Fibroblast of skin of right biceps (primary cell): ENCODE results near the gene MTX1.

Experiments used
- DNase-seq: peaks from one replicate; pipeline ENCODE4 v3.0.0-alpha.2; 2013

The MTX1 gene

GRCh38 chr1:155174324-155175280 lies 33.9 kb upstream of the MTX1 start:
- DNase-seq, result peak; percentile 48

DNA sequence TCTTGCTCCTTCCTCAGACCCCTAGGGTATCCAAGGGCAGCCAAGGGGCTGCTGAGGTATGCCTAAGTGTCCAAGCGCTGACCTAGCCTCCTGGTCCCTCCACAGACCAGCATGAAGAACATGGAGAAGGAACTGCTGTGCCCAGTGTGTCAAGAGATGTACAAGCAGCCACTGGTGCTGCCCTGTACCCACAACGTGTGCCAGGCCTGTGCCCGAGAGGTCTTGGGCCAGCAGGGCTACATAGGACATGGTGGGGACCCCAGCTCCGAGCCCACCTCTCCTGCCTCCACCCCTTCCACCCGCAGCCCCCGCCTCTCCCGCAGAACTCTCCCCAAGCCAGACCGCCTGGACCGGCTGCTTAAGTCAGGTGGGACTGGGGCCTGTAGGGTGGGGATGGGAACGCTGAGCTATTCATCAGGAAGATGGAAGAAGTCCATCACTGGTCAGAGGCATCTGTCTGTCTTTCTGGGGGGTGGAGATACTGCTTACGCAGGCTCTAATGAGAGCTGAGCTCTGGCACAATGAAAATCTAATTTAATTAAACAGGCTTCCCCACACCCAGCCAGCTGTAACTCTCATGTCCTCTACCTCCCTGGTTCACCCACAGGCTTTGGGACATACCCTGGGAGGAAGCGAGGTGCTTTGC lies 33.1 kb upstream of the MTX1 start:
- no peak for DNase-seq

DNA sequence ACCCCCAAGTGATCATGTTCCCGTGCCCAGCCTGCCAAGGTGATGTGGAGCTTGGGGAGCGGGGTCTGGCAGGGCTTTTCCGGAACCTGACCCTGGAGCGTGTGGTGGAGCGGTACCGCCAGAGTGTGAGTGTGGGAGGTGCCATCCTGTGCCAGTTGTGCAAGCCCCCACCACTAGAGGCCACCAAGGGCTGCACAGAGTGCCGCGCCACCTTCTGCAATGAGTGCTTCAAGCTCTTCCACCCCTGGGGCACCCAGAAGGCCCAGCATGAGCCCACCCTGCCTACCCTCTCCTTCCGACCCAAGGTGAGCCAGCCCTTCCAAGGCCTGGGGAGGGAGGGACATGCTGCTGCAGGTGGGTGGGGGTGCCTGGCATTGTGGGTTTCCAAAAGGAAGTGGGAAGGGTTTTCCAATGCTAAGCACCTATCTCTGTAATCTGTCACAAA lies 32.5 kb upstream of the MTX1 start:
- no peak for DNase-seq

DNA sequence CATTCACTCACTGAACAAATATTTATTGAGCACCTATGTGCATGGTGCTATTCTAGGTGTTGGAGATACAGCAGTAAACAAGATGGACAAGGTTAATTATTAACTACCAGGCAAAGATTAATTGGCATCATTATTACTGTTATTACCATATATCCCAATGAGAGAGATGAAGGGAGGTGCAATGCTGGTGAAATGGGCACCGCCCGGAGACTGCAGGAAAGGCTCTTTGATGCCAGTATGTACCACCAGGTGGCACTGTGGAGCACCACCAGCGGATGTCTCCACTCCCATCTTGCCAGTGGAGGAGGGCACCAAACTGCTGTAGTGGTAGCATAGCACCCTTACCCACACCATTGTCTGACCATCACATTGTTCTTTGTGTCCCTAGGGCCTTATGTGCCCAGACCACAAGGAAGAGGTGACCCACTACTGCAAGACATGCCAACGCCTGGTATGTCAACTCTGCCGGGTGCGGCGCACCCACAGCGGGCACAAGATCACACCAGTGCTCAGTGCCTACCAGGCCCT lies 31.9 kb upstream of the MTX1 start:
- DNase-seq, result peak; percentile 60

DNA sequence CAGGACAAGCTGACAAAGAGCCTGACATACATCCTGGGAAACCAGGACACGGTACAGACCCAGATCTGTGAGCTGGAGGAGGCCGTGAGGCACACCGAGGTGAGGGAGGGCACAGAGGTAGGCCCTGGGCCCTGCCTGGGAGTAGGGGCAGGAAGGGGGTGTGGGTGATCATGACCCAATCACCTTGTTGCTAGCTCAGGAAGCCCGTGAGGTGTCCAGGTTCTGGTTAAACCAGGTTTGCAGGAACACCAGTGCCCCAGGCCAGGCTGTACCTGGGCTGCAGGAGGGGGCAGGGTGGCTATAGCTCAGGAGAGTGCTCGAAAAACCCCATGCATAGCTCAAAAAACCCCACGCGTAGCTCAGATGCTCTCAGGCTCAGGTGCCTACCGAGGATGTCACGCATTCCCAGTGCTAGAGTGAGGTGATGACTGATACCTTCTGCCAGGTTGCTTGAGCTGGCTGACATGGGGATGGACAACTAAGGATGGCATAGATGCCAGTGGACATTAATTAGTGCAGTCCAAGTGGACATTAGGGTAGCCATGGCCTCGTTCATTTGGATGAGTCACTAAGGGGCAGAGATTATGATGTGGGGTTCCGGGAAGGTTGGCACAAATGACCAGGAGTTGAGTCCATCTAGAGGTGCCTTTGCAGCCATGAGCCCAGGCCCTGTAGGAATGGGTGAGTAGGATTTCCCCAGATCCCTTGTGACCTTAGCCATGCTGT lies 31.1 kb upstream of the MTX1 start:
- DNase-seq, result no peak

GRCh38 chr1:155177918-155178281 lies 30.6 kb upstream of the MTX1 start:
- DNase-seq, result no peak

DNA sequence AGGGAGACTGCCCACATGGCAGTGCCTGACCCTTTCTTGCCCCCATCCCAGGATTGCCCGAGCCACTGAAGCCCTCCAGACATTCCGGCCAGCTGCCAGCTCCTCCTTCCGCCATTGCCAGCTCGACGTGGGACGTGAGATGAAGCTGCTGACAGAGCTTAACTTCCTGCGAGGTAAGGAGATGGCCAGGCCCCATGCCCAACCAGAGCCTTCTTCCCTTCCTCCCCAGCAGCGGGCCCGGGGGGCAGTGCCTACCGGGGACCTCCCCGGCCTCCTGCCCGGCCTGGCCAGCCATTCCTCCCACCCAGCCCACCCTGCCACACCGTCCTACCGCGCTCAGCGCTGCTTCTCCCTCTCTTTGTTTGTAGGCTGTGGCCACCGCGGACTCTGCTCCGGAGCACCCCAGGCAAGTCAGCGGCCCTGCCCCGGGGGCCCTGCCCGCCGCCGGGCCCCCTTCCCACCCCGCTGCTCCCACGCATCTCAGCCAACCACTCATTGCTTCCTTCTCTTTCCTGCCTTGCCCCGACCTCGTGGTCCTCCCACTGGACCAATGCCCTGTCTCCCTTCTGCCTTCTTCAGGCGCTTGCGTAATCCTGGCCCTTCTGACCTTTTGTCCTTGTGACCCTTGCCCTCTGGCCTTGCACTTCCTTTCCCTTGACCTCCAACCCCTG lies 29.9 kb upstream of the MTX1 start:
- no peak for DNase-seq

- no peak for DNase-seq
Measured at GRCh38 chr1:155179112-155180031, 29.1 kb upstream of the MTX1 start.

DNA sequence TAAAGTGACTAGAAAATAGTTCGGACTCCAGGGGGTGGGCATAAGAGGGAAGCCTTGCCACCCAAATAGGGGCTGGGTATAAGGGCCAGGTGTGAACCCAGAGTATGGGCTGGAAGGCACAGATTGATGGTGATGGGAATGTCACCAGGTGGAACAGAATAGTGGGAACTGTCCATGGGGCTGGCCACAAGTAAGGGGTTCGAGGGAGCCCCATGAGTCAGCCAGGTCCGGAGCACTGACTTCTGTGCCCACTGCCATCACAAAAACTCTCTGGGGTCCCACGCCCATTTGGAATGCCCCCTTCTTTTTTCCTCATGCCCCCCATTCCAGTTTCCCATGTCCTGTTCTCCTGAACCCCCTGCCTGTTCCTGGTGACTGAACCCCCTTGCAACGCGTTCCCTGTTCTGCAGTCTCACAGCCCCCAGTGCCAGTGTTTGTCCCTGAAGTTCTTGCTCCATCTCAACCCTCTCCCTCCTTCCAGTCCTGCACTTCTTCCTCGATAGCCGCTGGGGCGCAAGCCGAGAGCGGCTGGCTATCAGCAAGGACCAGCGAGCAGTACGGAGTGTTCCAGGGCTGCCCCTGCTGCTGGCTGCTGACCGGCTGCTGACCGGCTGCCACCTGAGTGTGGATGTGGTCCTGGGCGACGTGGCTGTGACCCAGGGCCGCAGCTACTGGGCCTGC lies 27.0 kb upstream of the MTX1 start:
- no peak for DNase-seq

DNA sequence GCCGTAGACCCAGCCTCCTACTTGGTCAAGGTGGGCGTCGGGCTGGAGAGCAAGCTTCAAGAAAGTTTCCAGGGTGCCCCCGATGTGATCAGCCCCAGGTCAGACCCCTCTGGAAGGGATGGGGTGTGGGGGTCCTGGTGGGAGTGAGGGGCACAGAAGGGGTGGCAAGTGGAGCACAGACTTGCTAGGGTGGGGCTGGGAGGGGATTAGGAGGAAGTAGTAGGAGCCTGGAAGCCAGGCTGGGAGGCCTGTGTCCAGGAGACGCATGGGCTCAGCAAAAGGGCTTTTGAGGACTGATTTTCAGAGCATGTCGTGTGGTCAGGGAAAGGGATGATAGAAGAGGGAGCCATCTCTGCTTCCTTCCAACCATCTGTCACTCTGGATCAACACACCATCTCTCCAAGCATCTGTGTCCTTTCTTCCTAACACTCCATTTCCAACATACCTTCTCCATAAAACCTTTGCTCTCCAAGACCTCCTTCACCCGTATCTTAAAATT lies 26.4 kb upstream of the MTX1 start:
- DNase-seq, result no peak

- no peak for DNase-seq
Measured at GRCh38 chr1:155183775-155184221, 24.7 kb upstream of the MTX1 start.

DNA sequence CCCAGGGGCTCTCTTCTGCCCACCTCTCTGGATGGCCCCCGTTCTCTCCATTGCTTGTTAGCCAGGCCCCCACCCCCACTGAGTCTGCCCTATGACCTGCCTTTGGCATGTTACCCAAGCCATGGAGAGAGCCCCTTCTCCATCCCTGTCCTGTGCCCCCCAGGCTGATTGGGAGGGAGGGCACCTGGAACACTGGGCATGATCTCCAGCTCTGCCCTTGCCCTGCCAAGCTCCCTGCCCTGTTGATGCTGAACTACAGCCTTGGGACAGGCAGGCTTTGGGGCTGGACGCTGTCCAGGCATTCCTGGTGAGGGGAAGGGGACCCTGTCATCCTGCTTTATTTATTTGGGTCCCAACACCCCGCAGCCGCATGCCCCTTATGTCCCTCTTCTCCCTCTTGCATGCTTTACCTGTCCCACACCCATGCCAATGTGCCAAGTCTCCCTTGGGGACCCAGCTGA lies 24.1 kb upstream of the MTX1 start:
- no peak for DNase-seq

- no peak for DNase-seq
Measured at GRCh38 chr1:155184835-155185782, 23.4 kb upstream of the MTX1 start.

DNA sequence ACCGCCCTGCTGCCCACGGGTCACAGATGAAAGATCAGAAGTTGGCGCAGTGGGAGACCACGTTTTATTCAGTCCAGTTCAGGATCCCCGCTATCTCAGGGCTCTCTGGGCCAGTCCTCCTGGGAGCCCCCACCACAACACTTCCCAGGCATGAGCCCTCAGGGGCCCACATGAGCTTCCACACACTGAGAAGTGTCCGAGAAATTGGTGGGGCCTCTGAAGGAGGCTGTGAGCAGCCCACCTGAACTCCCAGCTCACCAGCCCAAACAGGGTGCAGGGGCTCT lies 22.8 kb upstream of the MTX1 start:
- no peak for DNase-seq

DNA sequence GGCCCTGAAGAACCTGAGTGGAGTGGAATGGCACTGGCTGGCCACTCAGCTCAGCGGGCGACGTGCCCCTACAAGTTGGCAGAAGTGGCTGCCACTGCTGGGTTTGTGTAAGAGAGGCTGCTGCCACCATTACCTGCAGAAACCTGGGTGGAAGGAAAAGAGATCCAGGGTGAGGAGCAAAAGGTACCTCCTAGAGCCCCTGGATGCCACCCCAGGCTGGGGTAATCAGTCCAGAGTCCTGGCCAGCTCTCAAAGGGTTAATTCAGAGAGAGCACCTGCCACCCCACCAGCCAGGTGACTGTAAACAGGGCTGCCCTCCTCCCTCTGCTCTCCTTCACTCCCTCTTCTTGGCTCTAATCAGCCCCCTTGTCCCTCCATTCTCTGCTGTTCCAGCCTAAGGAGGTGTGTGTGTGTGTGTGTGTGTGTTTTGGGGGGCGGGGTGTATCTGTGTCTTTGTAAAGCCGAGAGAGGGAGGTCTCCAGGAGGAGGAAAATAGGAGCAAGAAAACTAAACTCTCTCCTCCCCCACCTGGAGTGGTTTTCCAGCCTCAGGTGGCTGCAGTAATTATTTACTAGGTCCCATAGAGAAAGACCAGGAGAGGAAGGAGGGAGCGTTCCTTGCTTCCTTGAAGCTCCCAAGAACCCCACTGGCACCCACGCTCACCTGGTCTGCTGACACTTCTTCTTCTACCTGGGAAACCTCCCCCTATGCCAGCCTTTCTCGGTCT lies 22.3 kb upstream of the MTX1 start:
- no peak for DNase-seq

DNA sequence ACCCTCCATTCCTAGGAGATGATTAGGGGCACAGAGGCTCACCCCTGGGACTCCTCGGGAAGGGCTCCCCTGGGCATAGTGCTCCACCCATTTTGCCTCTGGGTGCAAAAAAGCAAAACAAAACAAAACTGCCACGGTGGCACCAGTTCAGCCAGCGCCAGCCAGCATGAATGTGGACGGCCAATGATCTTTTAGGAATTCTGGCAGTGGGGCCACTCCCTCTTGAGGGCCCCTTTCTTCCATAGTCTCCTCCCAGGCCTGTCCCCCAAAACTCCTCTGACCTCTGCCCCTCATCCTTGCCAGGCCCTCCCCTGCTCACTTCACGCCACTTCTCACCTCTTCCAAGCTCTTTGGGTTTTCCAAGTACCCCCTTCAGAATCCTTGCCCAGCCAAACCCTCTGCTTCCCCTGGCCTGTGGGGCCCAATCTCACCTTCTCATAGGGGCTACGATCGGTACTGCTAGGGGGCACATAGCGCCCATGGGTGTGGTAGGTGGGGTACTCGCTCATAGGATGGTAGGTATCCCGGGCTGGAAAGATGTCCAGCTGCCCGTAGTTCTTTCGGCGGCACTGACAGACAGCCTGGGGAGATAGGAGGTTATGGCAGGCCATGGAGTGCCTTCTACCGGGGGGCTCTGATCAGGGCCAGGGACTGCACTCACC lies 21.6 kb upstream of the MTX1 start:
- DNase-seq, result no peak

DNA sequence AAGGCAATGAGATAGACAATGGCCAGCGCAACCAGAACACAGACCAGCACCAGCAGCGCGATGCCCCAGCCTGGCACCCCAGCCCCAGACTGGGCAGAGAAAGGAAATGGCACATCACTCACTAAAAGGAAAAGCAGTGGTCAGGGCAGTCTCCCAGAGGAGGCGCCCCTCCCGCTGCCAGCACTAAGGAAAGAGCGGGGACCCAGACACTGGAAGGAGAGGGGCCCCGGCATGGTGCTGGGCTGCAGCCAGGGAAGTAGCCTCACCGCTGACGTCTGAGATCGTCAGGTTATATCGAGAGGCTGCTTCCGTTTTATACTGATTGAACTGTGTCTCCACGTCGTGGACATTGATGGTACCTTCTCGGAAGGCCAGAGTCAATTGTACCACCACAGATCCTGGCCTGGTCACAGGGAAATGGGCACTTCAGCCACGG lies 21.0 kb upstream of the MTX1 start:
- no peak for DNase-seq

- no peak for DNase-seq
Measured at GRCh38 chr1:155188268-155188667, 20.2 kb upstream of the MTX1 start.
